Frontal cortex (tissue), 4 donors: ENCODE measurements around the gene SYCP1. TPM values are rescaled to one million over a fixed set of nuclear protein-coding genes. Genes with fewer than 3 reads are reported as not detected.
"Not testable (repeated sequence)": the region's sequence is repeated elsewhere in the genome, so short reads cannot be mapped to it uniquely, and the experiment has no call there.

Experiments used
- DNase-seq, 2 donors: peaks; one replicate each; pipeline ENCODE4 v3.0.0; 2012; ENCODE audit warnings: low spot score in 2 of 2
- FAIRE-seq: peaks from 2 replicates; lab custom pipeline; 2012; peaks lifted over from hg19 to GRCh38; lab: Jason Lieb, UNC
- total RNA-seq: library from RNA; depleted of rRNA; stranded (reverse); fragments of >200 nt; gene quantifications from one replicate; pipeline ENCODE4 v1.2.3, GENCODE V29; 2014
- donor health status: control.
- donor health status: control.
- donor health status: control.

The SYCP1 gene, protein sequence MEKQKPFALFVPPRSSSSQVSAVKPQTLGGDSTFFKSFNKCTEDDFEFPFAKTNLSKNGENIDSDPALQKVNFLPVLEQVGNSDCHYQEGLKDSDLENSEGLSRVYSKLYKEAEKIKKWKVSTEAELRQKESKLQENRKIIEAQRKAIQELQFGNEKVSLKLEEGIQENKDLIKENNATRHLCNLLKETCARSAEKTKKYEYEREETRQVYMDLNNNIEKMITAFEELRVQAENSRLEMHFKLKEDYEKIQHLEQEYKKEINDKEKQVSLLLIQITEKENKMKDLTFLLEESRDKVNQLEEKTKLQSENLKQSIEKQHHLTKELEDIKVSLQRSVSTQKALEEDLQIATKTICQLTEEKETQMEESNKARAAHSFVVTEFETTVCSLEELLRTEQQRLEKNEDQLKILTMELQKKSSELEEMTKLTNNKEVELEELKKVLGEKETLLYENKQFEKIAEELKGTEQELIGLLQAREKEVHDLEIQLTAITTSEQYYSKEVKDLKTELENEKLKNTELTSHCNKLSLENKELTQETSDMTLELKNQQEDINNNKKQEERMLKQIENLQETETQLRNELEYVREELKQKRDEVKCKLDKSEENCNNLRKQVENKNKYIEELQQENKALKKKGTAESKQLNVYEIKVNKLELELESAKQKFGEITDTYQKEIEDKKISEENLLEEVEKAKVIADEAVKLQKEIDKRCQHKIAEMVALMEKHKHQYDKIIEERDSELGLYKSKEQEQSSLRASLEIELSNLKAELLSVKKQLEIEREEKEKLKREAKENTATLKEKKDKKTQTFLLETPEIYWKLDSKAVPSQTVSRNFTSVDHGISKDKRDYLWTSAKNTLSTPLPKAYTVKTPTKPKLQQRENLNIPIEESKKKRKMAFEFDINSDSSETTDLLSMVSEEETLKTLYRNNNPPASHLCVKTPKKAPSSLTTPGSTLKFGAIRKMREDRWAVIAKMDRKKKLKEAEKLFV
- total RNA-seq, result not detected

DNA sequence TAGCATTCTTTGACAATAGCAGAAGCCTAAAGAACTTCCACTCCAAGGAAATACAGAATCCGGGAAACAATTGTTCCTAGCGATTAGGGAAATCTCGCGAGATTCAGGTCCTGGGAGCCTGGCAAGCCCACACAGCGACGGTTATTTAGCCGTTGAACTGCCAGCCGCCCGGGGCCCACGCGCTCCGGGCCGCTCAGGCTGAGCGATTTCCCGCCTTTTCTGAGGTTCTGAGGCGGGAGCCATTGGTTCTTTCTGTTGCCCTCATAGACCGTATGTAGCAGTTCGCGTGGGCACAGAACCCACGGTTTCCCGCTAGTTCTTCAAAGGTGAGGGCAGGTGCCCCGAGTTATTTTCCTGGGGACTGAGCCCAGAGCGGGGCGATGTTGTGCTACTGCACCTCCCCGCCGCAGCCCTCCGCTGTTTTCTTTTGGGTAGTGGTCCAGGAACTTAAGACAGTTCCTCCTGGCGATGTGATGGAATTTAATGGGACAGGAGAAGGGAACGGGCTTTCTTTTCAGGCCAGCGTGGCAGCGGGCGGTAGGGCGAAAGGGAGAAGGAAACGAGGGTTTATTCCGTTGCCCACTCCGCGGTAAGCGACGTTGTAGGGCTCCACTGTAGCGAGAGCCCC lies at the start of gene SYCP1:
Gene SYCP1 (plus strand): TSS at position 171 of the 628 bp plus-strand sequence. CDS start 602 bp downstream, outside the sequence.
- DNase-seq (no peak), FAIRE-seq (no peak)

DNA sequence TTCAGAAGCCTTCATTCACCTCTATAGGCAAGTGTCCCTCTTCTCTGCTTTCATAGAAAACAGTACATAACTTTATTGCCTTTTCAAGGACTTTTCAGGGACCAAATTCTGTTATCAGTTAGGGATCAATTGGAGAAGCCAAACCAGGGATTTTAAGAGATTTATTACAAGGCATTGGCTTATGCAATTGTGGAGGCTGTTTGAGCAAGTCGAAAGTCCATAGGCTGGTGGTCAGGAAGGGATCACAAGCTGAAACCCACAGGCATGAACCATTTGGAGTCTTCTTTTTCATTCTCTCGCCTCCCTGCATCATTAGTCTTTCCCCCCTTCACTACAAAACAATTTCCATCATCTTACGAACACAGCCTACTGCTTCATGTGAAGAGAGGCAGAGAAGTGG lies 34.8 kb upstream of the SYCP1 start:
- FAIRE-seq (no peak), DNase-seq (no peak)

GRCh38 chr1:114820392-114820791 lies 34.3 kb upstream of the SYCP1 start:
- DNase-seq (no peak), FAIRE-seq (no peak)

DNA sequence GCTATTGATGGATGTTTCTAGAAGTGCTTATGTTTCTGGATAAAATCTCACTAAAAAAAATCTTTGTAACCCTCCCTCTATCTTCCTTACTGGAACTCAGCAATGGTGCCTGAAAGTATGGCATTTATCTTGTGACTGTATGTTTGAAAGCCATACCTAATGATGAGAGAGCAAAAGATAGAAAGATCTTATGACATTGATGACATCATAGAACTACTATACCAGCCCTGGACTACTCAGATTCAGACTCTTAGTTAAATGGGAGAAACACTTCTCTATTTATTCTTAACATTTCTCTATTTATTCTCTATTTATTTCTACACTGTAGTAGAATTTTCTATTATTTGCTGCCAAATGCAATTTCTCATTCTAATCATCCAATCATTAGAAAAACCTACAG lies 32.7 kb upstream of the SYCP1 start:
- FAIRE-seq (no peak), DNase-seq (no peak)

DNA sequence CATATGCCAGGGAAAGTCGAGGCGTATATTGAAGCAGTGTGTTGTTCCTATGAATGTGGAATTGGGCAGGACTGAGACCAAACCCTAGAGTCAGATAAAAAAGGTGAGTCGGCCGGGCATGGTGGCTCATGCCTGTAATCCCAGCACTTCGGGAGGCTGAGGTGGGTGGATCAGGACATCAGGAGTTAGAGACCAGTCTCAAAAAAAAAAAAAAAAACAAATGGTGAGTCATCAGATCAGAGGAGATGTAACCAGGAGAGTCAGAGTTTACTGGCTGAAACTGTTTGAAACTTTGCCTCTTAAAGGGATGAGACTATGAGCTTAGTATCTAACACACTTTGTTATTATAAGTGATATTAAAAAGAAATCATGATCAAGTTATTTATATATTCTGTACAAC lies 26.4 kb upstream of the SYCP1 start:
- DNase-seq, result no peak
- no peak for FAIRE-seq

DNA sequence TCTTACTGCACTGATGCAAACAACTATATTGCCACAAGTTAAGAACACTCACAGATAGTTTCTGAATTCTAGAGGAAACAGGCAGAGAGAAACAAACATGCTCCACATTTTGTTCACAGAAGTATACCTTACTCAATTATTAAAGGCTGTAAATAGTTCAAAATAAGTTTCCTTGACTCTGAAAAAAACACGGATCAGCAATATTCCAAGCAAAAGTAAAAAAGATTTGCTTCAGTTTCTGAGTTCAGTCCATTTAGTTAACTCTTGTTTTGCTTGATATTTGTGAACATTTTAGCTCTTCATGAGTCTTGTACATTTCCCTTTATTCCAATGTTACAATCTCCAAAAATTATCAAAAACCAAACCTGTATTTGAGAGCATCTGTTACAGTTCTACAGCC lies 24.6 kb upstream of the SYCP1 start:
- DNase-seq, result not testable (repeated sequence)

DNA sequence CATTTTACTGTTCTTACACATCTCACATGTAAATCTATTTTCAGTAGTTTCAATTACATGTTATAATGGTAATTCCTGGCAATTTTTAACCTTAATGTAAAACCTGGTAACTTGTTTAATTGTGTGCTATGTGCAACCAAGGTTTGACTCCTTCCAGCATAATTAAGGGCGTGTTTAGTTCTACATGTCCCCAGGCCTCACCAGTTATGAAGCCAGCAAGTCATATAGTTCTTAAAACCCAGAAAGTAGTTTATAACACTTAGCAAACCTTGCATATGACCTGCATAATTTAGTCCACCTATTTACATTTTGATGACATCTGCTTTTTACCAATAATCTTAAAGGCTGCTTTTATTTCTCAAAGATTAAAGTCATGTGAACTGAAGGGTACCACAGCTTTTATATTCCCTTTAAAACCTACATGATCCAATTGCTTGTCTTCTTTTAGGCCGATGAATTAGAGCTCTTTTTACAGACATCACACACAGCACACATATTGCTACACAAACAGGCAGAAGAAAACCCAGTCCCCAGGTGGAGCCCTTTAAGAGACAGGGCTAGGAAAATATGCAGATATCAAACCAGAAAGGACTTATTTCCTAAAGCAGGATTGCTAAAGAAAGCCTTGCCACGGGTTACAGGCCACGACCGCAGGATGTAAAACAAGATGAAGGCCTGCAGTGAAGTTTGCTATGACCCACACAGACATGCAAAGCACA lies 23.2 kb upstream of the SYCP1 start:
- no peak for FAIRE-seq

More for the DNA sequence above, 24.6 kb upstream of the SYCP1 start:
- not testable (repeated sequence) for FAIRE-seq

GRCh38 chr1:114832057-114832456 lies 22.6 kb upstream of the SYCP1 start:
- DNase-seq (no peak), FAIRE-seq (no peak)

More for the DNA sequence above, 23.2 kb upstream of the SYCP1 start:
- DNase-seq, result no peak

GRCh38 chr1:114833421-114833820 lies 21.2 kb upstream of the SYCP1 start:
- FAIRE-seq (no peak), DNase-seq (no peak)

GRCh38 chr1:114844270-114844669 lies 10.4 kb upstream of the SYCP1 start:
- DNase-seq (no peak), FAIRE-seq (no peak)

GRCh38 chr1:114853584-114853983 lies 1.1 kb upstream of the SYCP1 start:
- DNase-seq, result no peak
- FAIRE-seq, result no peak

GRCh38 chr1:114861384-114861783 lies 6.7 kb downstream of the SYCP1 start:
- no peak for DNase-seq
- FAIRE-seq, result no peak

GRCh38 chr1:114892194-114892918 lies 37.7 kb downstream of the SYCP1 start:
- DNase-seq, result no peak
- no peak for FAIRE-seq

DNA sequence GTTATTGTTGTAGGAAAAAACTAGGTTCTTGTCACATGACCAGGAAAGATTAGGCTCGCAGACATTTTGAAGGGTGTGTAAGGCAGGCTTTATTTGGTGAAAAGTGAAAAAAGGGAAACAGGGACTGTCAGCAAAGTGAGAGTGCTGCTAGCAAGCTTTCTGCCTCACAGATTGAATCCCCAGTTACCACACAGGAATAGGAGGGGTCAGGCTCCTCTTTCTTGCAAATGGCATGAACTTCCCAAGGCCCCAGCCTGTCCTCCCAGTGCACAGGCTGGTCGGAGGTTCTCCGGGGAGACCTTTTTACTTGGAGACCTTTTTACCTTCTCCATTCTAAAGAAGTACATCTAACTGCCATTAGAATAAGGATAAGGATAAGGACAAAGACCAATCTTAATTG lies 42.1 kb downstream of the SYCP1 start:
- no peak for DNase-seq

GRCh38 chr1:114901814-114902213 lies 47.2 kb downstream of the SYCP1 start:
- FAIRE-seq (no peak), DNase-seq (no peak)

More for the DNA sequence above, 42.1 kb downstream of the SYCP1 start:
- no peak for FAIRE-seq

GRCh38 chr1:114902343-114902742 lies 47.7 kb downstream of the SYCP1 start:
- DNase-seq, result no peak
- FAIRE-seq, result no peak

DNA sequence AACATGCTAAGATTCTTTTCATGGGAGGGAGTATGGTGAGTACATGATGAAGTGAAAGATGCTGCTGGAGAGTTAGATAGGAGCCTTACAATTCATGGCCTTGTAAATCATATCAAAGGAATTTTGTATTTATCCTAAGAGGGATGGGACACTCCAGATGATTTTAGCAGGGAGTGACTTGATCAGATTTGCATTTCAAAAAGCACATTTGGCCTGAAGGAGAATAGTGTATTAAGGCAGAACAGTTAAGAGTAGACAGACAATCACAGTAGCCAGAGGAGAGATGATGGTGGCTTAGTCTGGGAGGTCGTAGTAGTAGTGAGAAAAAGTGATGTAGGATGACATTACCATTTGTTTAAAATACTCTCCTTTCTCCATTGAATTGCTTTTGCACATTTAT lies 48.8 kb downstream of the SYCP1 start:
- no peak for FAIRE-seq
- no peak for DNase-seq

GRCh38 chr1:114915720-114916119 lies 61.1 kb downstream of the SYCP1 start:
- FAIRE-seq, DNase-seq: not testable (repeated sequence)

DNA sequence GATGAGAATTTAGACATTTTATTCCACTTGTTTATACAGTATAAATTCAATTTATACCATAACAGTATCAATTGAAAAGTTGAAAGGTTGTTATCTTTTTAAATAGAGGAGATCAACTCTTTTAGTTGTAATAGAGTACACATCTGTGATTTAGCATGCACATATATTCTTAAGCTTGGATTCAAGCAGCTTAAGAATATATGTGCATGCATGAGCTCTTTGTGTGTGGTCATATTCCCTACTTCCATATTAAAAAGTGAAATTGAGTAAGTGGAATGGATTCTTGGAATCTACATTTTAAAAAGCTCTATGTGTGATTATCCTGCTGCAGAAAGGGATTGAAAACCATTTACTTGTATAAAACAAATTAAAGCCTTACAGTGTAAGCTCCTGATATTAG lies 71.9 kb downstream of the SYCP1 start:
- DNase-seq (no peak), FAIRE-seq (no peak)
